Measurements from ENCODE around the gene POTEB.
"Not testable (repeated sequence)": the region's sequence is repeated elsewhere in the genome, so short reads cannot be mapped to it uniquely, and the experiment has no call there.

POTEB gene

GRCh38 chr15:21877635-21878034 lies at the start of gene POTEB:
TSS of gene POTEB (minus strand) at chr15:21877735. CDS start at chr15:21877246, 489 bp downstream.
- DNase-seq (ENCODE audit: low read depth): not testable (repeated sequence)

- not testable (repeated sequence) for DNase-seq (ENCODE audit: low read depth)
Measured at GRCh38 chr15:21890955-21891354, 13.4 kb upstream of the POTEB start.

GRCh38 chr15:21889542-21889941 lies 12.0 kb upstream of the POTEB start:
- DNase-seq (ENCODE audit: low read depth): not testable (repeated sequence)

- not testable (repeated sequence) for DNase-seq (ENCODE audit: low read depth)
Measured at GRCh38 chr15:21838831-21839230, 38.7 kb downstream of the POTEB start.

Data from stimulated activated CD8-positive, alpha-beta memory T cell treated with anti-CD3 and anti-CD28 coated beads, Interleukin-15, amount 100 ng/mL, for 24 hours (primary cell).